Stimulated activated CD4-positive, alpha-beta T cell treated with anti-CD3 and anti-CD28 coated beads, Interleukin-12 subunit alpha, Interleukin-12 subunit beta, amount 100 ng/mL, for 4 hours (primary cell): ENCODE measurements around the gene PIK3CD.
"Not testable (repeated sequence)": the region's sequence is repeated elsewhere in the genome, so short reads cannot be mapped to it uniquely, and the experiment has no call there.

Experiments used
- DNase-seq: peaks from one replicate; pipeline ENCODE4 v3.0.0-alpha.2; 2020

The PIK3CD gene

GRCh38 chr1:9689971-9690381, 38.4 kb downstream of the PIK3CD start:
- DNase-seq, result no peak

- DNase-seq, result no peak
Observed at GRCh38 chr1:9690440-9691107, 39.0 kb downstream of the PIK3CD start.

- DNase-seq, result no peak
Observed at GRCh38 chr1:9691108-9691445, 39.5 kb downstream of the PIK3CD start.

GRCh38 chr1:9691691-9692090, 40.2 kb downstream of the PIK3CD start:
- DNase-seq, result no peak

GRCh38 chr1:9696793-9697192, 45.3 kb downstream of the PIK3CD start:
- no peak for DNase-seq

GRCh38 chr1:9699361-9699760, 47.8 kb downstream of the PIK3CD start:
- DNase-seq, result no peak

GRCh38 chr1:9700340-9700739, 48.8 kb downstream of the PIK3CD start:
- no peak for DNase-seq

- DNase-seq, result no peak
Observed at GRCh38 chr1:9701665-9702064, 50.1 kb downstream of the PIK3CD start.

GRCh38 chr1:9703165-9703509, 51.6 kb downstream of the PIK3CD start:
- no peak for DNase-seq

GRCh38 chr1:9703681-9704080, 52.1 kb downstream of the PIK3CD start:
- DNase-seq, result no peak

GRCh38 chr1:9705337-9706093, 54.0 kb downstream of the PIK3CD start:
- no peak for DNase-seq

GRCh38 chr1:9706178-9706577, 54.6 kb downstream of the PIK3CD start:
- no peak for DNase-seq

GRCh38 chr1:9710037-9710436, 58.5 kb downstream of the PIK3CD start:
- no peak for DNase-seq

- no peak for DNase-seq
Observed at GRCh38 chr1:9711466-9712020, 60.0 kb downstream of the PIK3CD start.

GRCh38 chr1:9712767-9713166, 61.2 kb downstream of the PIK3CD start:
- DNase-seq, result not testable (repeated sequence)

- DNase-seq, result no peak
Observed at GRCh38 chr1:9714257-9714718, 62.8 kb downstream of the PIK3CD start.

GRCh38 chr1:9715536-9716226, 64.2 kb downstream of the PIK3CD start:
- DNase-seq, result no peak

- DNase-seq, result no peak
Observed at GRCh38 chr1:9716404-9717192, 65.1 kb downstream of the PIK3CD start.

GRCh38 chr1:9717193-9718005, 65.9 kb downstream of the PIK3CD start:
- peak; percentile 65 for DNase-seq

GRCh38 chr1:9718006-9718680, 66.6 kb downstream of the PIK3CD start:
- DNase-seq, result no peak

GRCh38 chr1:9719978-9720722, 68.6 kb downstream of the PIK3CD start:
- DNase-seq, result no peak
